HG03135 (cell line): ENCODE data around the gene RHEB.

Experiments used
- ATAC-seq: cut with Tn5 transposase; IDR thresholded peaks from one replicate; pipeline ENCODE4 v1.9.1; 2021; ENCODE audit warnings: mild to moderate bottlenecking, moderate library complexity; ENCODE audit not compliant: unreplicated experiment

The RHEB gene

GRCh38 chr7:151434549-151434948 lies 85.1 kb downstream of the RHEB start:
- no peak for ATAC-seq

GRCh38 chr7:151433721-151434400 lies 85.8 kb downstream of the RHEB start:
- no peak for ATAC-seq

- ATAC-seq: no peak
These were observed 86.8 kb downstream of the RHEB start for GRCh38 chr7:151432658-151433521.

- ATAC-seq: no peak
These were observed 87.9 kb downstream of the RHEB start for GRCh38 chr7:151431768-151432311.

GRCh38 chr7:151431281-151431767 lies 88.4 kb downstream of the RHEB start:
- no peak for ATAC-seq

- no peak for ATAC-seq
These were observed 89.1 kb downstream of the RHEB start for GRCh38 chr7:151430391-151431205.

GRCh38 chr7:151429560-151430331 lies 89.9 kb downstream of the RHEB start:
- no peak for ATAC-seq

- ATAC-seq: no peak
These were observed 90.5 kb downstream of the RHEB start for GRCh38 chr7:151429237-151429559.

GRCh38 chr7:151428378-151429236 lies 91.1 kb downstream of the RHEB start:
- no peak for ATAC-seq

GRCh38 chr7:151427705-151428377 lies 91.9 kb downstream of the RHEB start:
- no peak for ATAC-seq

- ATAC-seq: no peak
These were observed 92.6 kb downstream of the RHEB start for GRCh38 chr7:151426904-151427704.

- ATAC-seq: no peak
These were observed 93.2 kb downstream of the RHEB start for GRCh38 chr7:151426441-151426903.

GRCh38 chr7:151425670-151426440 lies 93.8 kb downstream of the RHEB start:
- no peak for ATAC-seq

- no peak for ATAC-seq
These were observed 94.9 kb downstream of the RHEB start for GRCh38 chr7:151424799-151425198.

- no peak for ATAC-seq
These were observed 95.8 kb downstream of the RHEB start for GRCh38 chr7:151423936-151424335.

- ATAC-seq: no peak
These were observed 96.5 kb downstream of the RHEB start for GRCh38 chr7:151423226-151423625.

GRCh38 chr7:151422212-151422611 lies 97.5 kb downstream of the RHEB start:
- ATAC-seq: no peak
